ENCODE data around the gene PATJ.
"Not testable (repeated sequence)": the region's sequence is repeated elsewhere in the genome, so short reads cannot be mapped to it uniquely, and the experiment has no call there.

The PATJ gene

DNA sequence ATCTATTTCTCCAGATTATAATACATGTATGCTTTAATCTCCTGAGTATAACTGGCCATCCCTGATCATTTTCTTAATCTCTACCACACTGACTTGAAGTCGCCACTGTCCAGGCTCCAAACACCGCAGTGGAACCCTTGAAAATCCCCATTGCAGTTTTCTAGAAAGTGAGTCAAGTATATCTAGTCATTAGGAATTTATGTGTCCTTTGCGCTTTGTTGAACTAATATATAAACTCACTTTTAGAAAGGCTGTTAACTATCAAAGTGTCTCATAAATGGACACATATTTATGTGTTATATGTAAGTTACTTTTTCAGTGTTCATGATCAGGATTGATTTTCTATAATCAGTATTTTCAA, 211.5 kb downstream of the PATJ start:
- TF ChIP-seq, protein P1, sequence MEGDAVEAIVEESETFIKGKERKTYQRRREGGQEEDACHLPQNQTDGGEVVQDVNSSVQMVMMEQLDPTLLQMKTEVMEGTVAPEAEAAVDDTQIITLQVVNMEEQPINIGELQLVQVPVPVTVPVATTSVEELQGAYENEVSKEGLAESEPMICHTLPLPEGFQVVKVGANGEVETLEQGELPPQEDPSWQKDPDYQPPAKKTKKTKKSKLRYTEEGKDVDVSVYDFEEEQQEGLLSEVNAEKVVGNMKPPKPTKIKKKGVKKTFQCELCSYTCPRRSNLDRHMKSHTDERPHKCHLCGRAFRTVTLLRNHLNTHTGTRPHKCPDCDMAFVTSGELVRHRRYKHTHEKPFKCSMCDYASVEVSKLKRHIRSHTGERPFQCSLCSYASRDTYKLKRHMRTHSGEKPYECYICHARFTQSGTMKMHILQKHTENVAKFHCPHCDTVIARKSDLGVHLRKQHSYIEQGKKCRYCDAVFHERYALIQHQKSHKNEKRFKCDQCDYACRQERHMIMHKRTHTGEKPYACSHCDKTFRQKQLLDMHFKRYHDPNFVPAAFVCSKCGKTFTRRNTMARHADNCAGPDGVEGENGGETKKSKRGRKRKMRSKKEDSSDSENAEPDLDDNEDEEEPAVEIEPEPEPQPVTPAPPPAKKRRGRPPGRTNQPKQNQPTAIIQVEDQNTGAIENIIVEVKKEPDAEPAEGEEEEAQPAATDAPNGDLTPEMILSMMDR (conservative IDR thresholded peaks at IDR 0.05; ENCODE audit: low read depth, low read length) = no peak

DNA sequence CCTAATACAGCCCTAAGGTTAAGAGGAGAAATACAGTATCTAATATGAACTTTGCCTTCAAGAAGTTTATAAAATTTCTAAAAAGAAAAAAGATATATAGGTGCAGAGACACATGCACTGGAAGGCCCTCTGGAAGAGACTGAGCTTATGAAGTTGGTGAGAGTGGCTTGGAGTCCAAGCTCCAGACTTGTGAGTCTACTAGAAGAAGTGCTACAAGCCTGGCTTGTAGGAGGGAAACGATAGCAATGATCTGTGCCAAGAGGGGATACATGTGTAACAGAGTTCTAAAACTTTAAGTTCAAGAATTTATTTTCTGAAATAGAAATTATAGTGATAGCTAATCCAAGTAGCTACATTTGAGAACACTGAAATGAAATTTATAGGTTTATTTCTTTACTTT, 213.0 kb downstream of the PATJ start:
- no peak overlapping the region for H3K4me3 ChIP-seq (ENCODE audit: low read depth, low read length)
- no peak for DNase-seq (ENCODE audit: low read depth)
- TF ChIP-seq, protein P1 (conservative IDR thresholded peaks at IDR 0.05; ENCODE audit: low read depth, low read length) = no peak

More for the DNA sequence above, 211.5 kb downstream of the PATJ start:
- no peak for DNase-seq (ENCODE audit: low read depth)
- H3K4me3 ChIP-seq (ENCODE audit: low read depth, low read length) = no peak overlapping the region

DNA sequence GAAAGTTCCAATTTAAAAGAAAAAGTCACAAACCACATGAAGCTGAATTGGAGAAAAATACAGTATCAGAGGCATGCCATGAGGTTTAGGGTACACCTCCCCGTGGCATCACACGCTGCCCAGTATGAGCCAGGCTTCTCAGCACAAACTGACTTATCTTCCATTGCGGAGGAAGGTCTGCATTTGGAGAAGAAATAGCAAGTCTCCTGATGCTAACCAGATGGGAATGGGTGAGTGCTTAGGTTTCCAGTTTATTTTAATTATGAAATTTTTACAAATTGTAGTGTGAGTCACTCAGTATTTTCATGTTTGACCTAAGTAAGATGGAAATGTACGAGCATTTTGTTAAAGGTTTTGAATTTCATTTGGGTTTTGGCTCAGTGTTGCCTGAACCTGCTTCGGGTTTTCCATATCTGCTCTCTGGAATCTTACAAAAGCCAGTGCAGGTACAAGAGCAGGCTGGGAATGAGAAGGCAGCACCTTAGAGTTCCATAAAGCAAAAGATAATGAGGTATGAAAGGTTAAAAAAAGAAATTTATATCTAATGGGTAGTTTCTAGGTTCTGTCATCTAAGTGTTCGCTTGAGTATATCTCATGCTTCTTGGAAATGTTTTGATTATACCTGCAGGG, 213.9 kb downstream of the PATJ start:
- TF ChIP-seq, protein P1 (conservative IDR thresholded peaks at IDR 0.05; ENCODE audit: low read depth, low read length) = no peak

DNA sequence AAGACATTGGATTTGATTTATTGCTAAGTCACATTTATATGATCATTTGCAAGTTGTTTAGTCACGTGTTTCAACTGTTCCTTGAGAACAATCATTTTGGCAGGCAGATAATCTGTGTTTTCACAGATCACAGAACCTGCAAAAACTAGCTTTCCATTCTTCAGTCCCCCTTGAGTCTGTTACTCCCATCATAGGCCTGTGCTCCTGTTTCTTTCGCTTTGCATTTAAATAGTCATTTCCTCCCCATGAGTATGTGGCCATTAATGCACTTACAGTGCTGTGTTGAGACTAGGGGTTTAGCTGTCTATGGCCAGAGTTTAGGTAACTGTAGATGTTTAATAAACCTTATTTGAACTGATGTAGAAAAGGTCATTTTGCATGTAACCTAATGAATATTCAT, 214.5 kb downstream of the PATJ start:
- no peak overlapping the region for H3K4me3 ChIP-seq (ENCODE audit: low read depth, low read length)
- TF ChIP-seq, protein P1 (conservative IDR thresholded peaks at IDR 0.05; ENCODE audit: low read depth, low read length) = no peak
- no peak for DNase-seq (ENCODE audit: low read depth)

More for the DNA sequence above, 213.9 kb downstream of the PATJ start:
- DNase-seq (ENCODE audit: low read depth) = no peak
- no peak overlapping the region for H3K4me3 ChIP-seq (ENCODE audit: low read depth, low read length)

DNA sequence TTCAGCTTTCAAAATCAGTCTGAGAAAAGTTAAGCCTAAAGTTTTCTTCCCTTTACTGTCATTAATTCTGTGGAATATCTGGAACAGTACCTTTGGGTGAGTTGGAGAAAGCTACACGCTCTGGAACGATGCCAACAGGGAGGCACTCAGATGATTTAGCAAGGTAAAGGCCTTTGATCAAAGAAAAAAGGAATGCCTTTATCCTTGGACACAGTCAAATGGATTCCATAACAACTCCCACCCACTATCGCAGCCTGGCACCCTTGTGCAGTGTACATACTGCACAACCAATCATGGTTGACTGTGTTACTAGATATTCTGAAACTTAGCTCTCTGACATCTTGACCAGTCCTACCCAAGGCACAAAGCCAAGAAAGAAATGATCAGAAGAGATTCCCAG, 218.7 kb downstream of the PATJ start:
- TF ChIP-seq, protein P1 (conservative IDR thresholded peaks at IDR 0.05; ENCODE audit: low read depth, low read length) = no peak
- no peak for DNase-seq (ENCODE audit: low read depth)
- H3K4me3 ChIP-seq (ENCODE audit: low read depth, low read length) = no peak overlapping the region

DNA sequence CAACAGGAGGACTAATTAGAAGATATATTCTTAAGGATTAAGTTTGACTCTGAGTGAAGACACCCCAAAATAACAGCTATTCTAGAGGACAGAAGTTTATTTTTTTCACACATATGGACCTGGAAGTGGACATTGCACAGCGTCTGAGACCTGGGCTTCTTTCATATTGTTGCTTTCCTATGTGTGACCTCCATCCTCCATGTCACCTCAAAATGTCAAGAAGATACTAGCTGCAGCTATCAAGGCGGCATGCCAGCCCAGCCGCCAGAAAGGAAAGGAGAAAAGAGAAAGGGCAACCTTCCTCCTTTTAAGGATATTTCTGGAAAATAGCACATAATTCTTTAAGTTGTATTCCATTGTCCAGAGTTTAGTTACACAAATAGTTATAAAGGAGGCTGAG, 220.4 kb downstream of the PATJ start:
- no peak overlapping the region for H3K4me3 ChIP-seq (ENCODE audit: low read depth, low read length)
- no peak for DNase-seq (ENCODE audit: low read depth)
- TF ChIP-seq, protein P1 (conservative IDR thresholded peaks at IDR 0.05; ENCODE audit: low read depth, low read length) = no peak

DNA sequence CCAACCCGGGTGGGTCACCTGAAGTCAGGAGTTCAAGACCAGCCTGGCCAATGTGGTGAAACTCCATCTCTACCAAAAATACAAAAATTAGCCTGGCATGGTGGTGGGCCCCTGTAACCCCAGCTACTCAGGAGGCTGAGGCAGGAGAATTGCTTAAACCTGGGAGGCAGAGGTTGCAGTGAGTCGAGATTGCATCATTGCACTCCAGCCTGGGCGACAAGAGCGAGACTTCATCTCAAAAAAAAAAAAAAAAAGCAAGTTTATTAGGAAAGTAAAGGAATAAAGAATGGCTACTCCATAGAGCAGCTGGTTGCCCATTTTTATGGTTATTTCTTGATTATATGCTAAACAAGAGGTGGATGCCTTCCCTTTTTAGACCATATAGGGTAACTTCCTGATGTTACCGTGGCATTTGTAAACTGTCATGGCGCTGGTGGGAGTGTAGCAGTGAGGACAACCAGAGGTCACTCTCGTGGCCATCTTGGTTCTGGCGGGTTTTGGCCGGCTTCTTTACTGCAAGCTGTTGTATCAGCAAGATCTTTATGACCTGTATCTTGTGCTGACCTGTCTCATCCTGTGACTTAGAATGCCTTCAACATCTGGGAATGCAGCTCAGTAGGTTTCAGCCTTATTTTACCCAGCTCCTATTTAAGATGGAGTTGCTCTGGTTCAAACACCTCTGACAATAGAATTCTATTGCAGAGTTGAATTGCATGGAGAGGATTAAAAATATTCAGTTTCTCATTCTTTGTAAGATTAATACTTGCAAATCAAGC, 224.4 kb downstream of the PATJ start:
- not testable (repeated sequence) for DNase-seq (ENCODE audit: low read depth); H3K4me3 ChIP-seq (ENCODE audit: low read depth, low read length)

Measured in choroid plexus epithelial cell (primary cell).